B cell (primary cell): Measurements from ENCODE around the gene SUSD2. TPM values are rescaled to one million over a fixed set of nuclear protein-coding genes. Genes with fewer than 3 reads are reported as not detected.

Experiments used
- ATAC-seq: fragments of 200-7000 bp; cut with Tn5 transposase; one replicate; pipeline ENCODE4 v1.10.0; 2021; ENCODE audit warnings: low read depth, mild to moderate bottlenecking, moderate number of reproducible peaks, moderate library complexity
- CTCF ChIA-PET: fragments of 350-600 bp; sonication (Branson Sonifier 250); formaldehyde crosslinking; loops from one replicate; lab custom pipeline; 2021; ENCODE audit warnings: antibody characterized with exemption, inconsistent platforms; lab: Charles Lee
- POLR2A ChIA-PET: fragments of 350-600 bp; sonication (Branson Sonifier 250); formaldehyde crosslinking; loops from one replicate; lab custom pipeline; 2021; ENCODE audit warnings: antibody characterized with exemption; lab: Charles Lee
- DNase-seq: peaks from one replicate; pipeline ENCODE4 v3.0.0; 2013
- H2AFZ ChIP-seq: 2 replicates; pipeline ENCODE4 v1.6.1; 2012; ENCODE audit warnings: mild to moderate bottlenecking, low read depth, low read length; ENCODE audit not compliant: insufficient read depth, poor library complexity, severe bottlenecking
- H3K27ac ChIP-seq, 2 donors: 1 replicate in 1 of 2; 2 replicates in 1 of 2; pipeline ENCODE4 v1.5.1; 2012 to 2013; ENCODE audit warnings: low read length in 2 of 2, mild to moderate bottlenecking in 2 of 2, moderate library complexity in 1 of 2
- H3K27me3 ChIP-seq, 4 experiments: fragments of 200-600 bp in 1 of 4; sonication (generic) in 1 of 4; replicated peaks in 1 of 4; 1 replicate in 2 of 4; 2 replicates in 2 of 4; pipeline versions ENCODE4 v1.6.1 to v1.7.0; 2013 to 2016; ENCODE audit warnings: low read length in 3 of 4, mild to moderate bottlenecking in 2 of 4, mixed read lengths in 1 of 4, moderate library complexity in 1 of 4; ENCODE audit not compliant: insufficient read depth in 4 of 4, control insufficient read depth in 3 of 4; ENCODE audit errors: control extremely low read depth in 1 of 4
- H3K36me3 ChIP-seq, 2 experiments: replicated peaks in 1 of 2; 1 replicate in 1 of 2; 2 replicates in 1 of 2; pipeline versions ENCODE4 v1.6.1 to v1.7.1; 2013; ENCODE audit warnings: low read length in 1 of 2; ENCODE audit not compliant: insufficient read depth in 2 of 2, control insufficient read depth in 1 of 2; ENCODE audit errors: control extremely low read depth in 1 of 2, extremely low read depth in 1 of 2
- H3K4me1 ChIP-seq, 2 donors: fragments of 200-600 bp in 1 of 2; sonication (generic) in 1 of 2; 1 replicate in 1 of 2; 2 replicates in 1 of 2; pipeline versions ENCODE4 v1.5.1 to v1.6.1; 2013 to 2017; ENCODE audit warnings: low read length in 2 of 2; ENCODE audit not compliant: control insufficient read depth in 2 of 2, insufficient read depth in 2 of 2
- H3K4me2 ChIP-seq: replicated peaks from 2 replicates; pipeline ENCODE3; 2012; ENCODE audit warnings: mild to moderate bottlenecking, low read depth, low read length; ENCODE audit not compliant: poor library complexity, severe bottlenecking
- H3K4me3 ChIP-seq, 5 experiments: fragments of 200-600 bp in 1 of 5; sonication (generic) in 1 of 5; 1 replicate in 3 of 5; 2 replicates in 2 of 5; pipeline versions ENCODE4 v1.5.1 to v1.7.0; 2011 to 2016; ENCODE audit warnings: low read length in 4 of 5, mild to moderate bottlenecking in 4 of 5, low read depth in 2 of 5, control low read depth in 1 of 5, moderate library complexity in 1 of 5; ENCODE audit not compliant: insufficient read depth in 1 of 5; ENCODE audit errors: control extremely low read depth in 1 of 5, extremely low read depth in 1 of 5
- H3K79me2 ChIP-seq: fragments of 200-600 bp; sonication (generic); one replicate; pipeline ENCODE4 v1.6.0; 2016; ENCODE audit warnings: low read length; ENCODE audit not compliant: control insufficient read depth, insufficient read depth
- H3K9ac ChIP-seq: fragments of 200-600 bp; sonication (generic); 2 replicates; pipeline ENCODE4 v1.6.1; 2017; ENCODE audit warnings: mild to moderate bottlenecking, low read length, moderate library complexity
- H3K9me3 ChIP-seq, 3 donors: one replicate each; pipeline versions ENCODE4 v1.6.1 to v1.7.1; 2013; ENCODE audit warnings: low read length in 2 of 3; ENCODE audit not compliant: control insufficient read depth in 2 of 3, insufficient read depth in 1 of 3; ENCODE audit errors: control extremely low read depth in 1 of 3
- H4K20me1 ChIP-seq: 2 replicates; pipeline ENCODE4 v1.6.0; 2012; ENCODE audit warnings: mild to moderate bottlenecking, low read length; ENCODE audit not compliant: insufficient read depth, control insufficient read depth, poor library complexity, severe bottlenecking
- H3K27ac Mint-ChIP-seq: one replicate; pipeline ENCODE4 v1.8.0; 2021; ENCODE audit warnings: mixed read lengths
- H3K27me3 Mint-ChIP-seq: one replicate; pipeline ENCODE4 v1.8.0; 2021; ENCODE audit warnings: mixed read lengths
- H3K4me1 Mint-ChIP-seq: one replicate; pipeline ENCODE4 v1.8.0; 2021; ENCODE audit warnings: mixed read lengths
- H3K4me3 Mint-ChIP-seq: one replicate; pipeline ENCODE4 v1.8.0; 2021; ENCODE audit warnings: mixed read lengths
- H3K9me3 Mint-ChIP-seq: one replicate; pipeline ENCODE4 v1.8.0; 2022; ENCODE audit warnings: mixed read lengths; ENCODE audit not compliant: insufficient read depth
- CTCF ChIP-seq: fragments of 200-600 bp; IDR thresholded peaks from one replicate; pipeline ENCODE4 v1.8.0; 2022; ENCODE audit warnings: antibody characterized with exemption, mild to moderate bottlenecking
- EZH2 ChIP-seq: IDR thresholded peaks from 2 replicates; pipeline ENCODE4 v1.6.1; 2012; ENCODE audit warnings: borderline replicate concordance, low read depth, mild to moderate bottlenecking, moderate library complexity, low read length; ENCODE audit not compliant: insufficient read depth, poor library complexity, severe bottlenecking
- WGBS: methylation state at CpG from one replicate; pipeline ENCODE4 v1.1.5; 2013; ENCODE audit warnings: missing lambda C conversion rate; ENCODE audit not compliant: insufficient coverage; 5-methylcytosine and 5-hydroxymethylcytosine counted together
- intact Hi-C: fragments of 100-400 bp; cut with micrococcal nuclease; formaldehyde crosslinking; loops from one replicate; pipeline ENCODE4 v1.10.0; 2022
- polyA plus RNA-seq: library from polyadenylated mRNA; depleted of rRNA; stranded (reverse); fragments of >200 nt; gene quantifications from 2 replicates; pipeline ENCODE4 v1.2.3, GENCODE V29; 2012
- total RNA-seq, 2 donors: library from RNA; stranded (reverse); fragments of 120-200 nt in 1 of 2; gene quantifications; 1 replicate in 1 of 2; 2 replicates in 1 of 2; pipeline versions ENCODE4 v1.2.3 to v1.2.4, GENCODE V29; 2013 to 2022

The SUSD2 gene
- total and polyA plus RNA-seq, 2 donors (not counting 1 experiment from before 2014, with no cell fraction given), result 0.30 to 0.48 TPM

- CTCF ChIA-PET, result interaction anchor here (2.7 kb wide), 1 partner anchor 13 kb away, joined by 11 read pairs; no protein-coding TSS in a partner anchor
- WGBS, result 91% methylated on average over 6 of the region's 12 CpGs
Measured at GRCh38 chr22:24169439-24170058, 11.7 kb upstream of the SUSD2 start.

More at GRCh38 chr22:24169439-24170058, 11.7 kb upstream of the SUSD2 start:
- H3K36me3 ChIP-seq, result peaks cover 0 to 88% of the 10 kb centered on the region in 2 experiments
- peaks cover 17% of the 10 kb centered on the region for H3K79me2 ChIP-seq
- Mint-ChIP-seq H3K9me3 (no peaks in the 10 kb centered on the region), H3K27ac (no peak overlapping the region), H3K4me1 (no peaks in the 10 kb centered on the region), H3K27me3 (no peaks in the 10 kb centered on the region), H3K4me3 (no peak overlapping the region)
- intact Hi-C loops, result no loop called here
- POLR2A ChIA-PET, result no interaction called here
- H3K9ac ChIP-seq, result no peak overlapping the region
- DNase-seq, result no peak
- H3K9me3 ChIP-seq, result no peaks in the 10 kb centered on the region
- TF ChIP-seq CTCF (no peak), EZH2 (no peak)
- no peak overlapping the region for H2AFZ ChIP-seq
- no peak overlapping the region for H3K4me3 ChIP-seq
- H4K20me1 ChIP-seq, result peaks cover 33% of the 10 kb centered on the region
- H3K4me1 ChIP-seq, result no peaks in the 10 kb centered on the region
- H3K27ac ChIP-seq, result no peak overlapping the region
- no peak for ATAC-seq
- H3K27me3 ChIP-seq, result no peaks in the 10 kb centered on the region
- H3K4me2 ChIP-seq, result no peak overlapping the region
